OCI-LY1 (cell line): ENCODE results near the gene GNG12.

Experiments
- H2AFZ ChIP-seq: fragments of 200-600 bp; sonication (generic), shearing (Covaris generic); 2 replicates; pipeline ENCODE4 v1.6.0; 2014; ENCODE audit warnings: antibody characterized with exemption, mild to moderate bottlenecking, low read length
- H3F3A ChIP-seq: fragments of 200-600 bp; sonication (generic), shearing (Covaris generic); 2 replicates; pipeline ENCODE4 v1.6.0; 2014; ENCODE audit warnings: mild to moderate bottlenecking, antibody characterized with exemption, low read length, moderate library complexity; ENCODE audit not compliant: insufficient read depth
- H3K27ac ChIP-seq: fragments of 200-600 bp; sonication (generic); 2 replicates; pipeline ENCODE4 v1.5.1; 2014; ENCODE audit warnings: low read length, mixed run types, mild to moderate bottlenecking, low read depth; ENCODE audit not compliant: poor library complexity, severe bottlenecking
- H3K27me3 ChIP-seq: fragments of 200-600 bp; sonication (generic); 2 replicates; pipeline ENCODE4 v1.6.0; 2014; ENCODE audit warnings: antibody characterized with exemption, mild to moderate bottlenecking, low read length, moderate library complexity; ENCODE audit not compliant: insufficient read depth
- H3K36me3 ChIP-seq: fragments of 200-600 bp; sonication (generic); 2 replicates; pipeline ENCODE4 v1.6.1; 2014; ENCODE audit warnings: mild to moderate bottlenecking, antibody characterized with exemption, low read length, moderate library complexity, mixed read lengths; ENCODE audit not compliant: insufficient read depth
- H3K4me1 ChIP-seq: fragments of 200-600 bp; sonication (generic); 2 replicates; pipeline ENCODE4 v1.5.1; 2014; ENCODE audit warnings: mild to moderate bottlenecking, low read length, moderate library complexity; ENCODE audit not compliant: insufficient read depth, severe bottlenecking
- H3K4me2 ChIP-seq: fragments of 200-600 bp; sonication (generic), shearing (Covaris generic); 2 replicates; pipeline ENCODE4 v1.6.1; 2014; ENCODE audit warnings: low read length
- H3K4me3 ChIP-seq: fragments of 200-600 bp; sonication (generic); 2 replicates; pipeline ENCODE4 v1.5.1; 2014; ENCODE audit warnings: low read length, low read depth, mild to moderate bottlenecking, mixed read lengths; ENCODE audit not compliant: poor library complexity, severe bottlenecking
- H3K79me2 ChIP-seq: fragments of 200-600 bp; shearing (Covaris generic); 2 replicates; pipeline ENCODE4 v1.6.1; 2016; ENCODE audit warnings: mixed run types, low read length, mixed read lengths; ENCODE audit not compliant: insufficient read depth
- H3K9ac ChIP-seq: fragments of 200-600 bp; sonication (generic), shearing (Covaris generic); 2 replicates; pipeline ENCODE4 v1.6.1; 2014; ENCODE audit warnings: mild to moderate bottlenecking, low read length, mixed read lengths
- H3K9me2 ChIP-seq: fragments of 200-600 bp; sonication (generic), shearing (Covaris generic); 2 replicates; pipeline ENCODE4 v1.6.1; 2014; ENCODE audit warnings: low read depth, mild to moderate bottlenecking, low read length, mixed read lengths
- H3K9me3 ChIP-seq: fragments of 200-600 bp; shearing (Covaris generic); 2 replicates; pipeline ENCODE4 v1.6.1; 2014; ENCODE audit warnings: low read length, mixed read lengths
- H4K20me1 ChIP-seq: fragments of 200-600 bp; sonication (generic), shearing (Covaris generic); 2 replicates; pipeline ENCODE4 v1.6.0; 2016; ENCODE audit warnings: mild to moderate bottlenecking, low read length; ENCODE audit not compliant: insufficient read depth
- CTCF ChIP-seq: fragments of 200-600 bp; sonication (generic), shearing (Covaris generic); IDR thresholded peaks from 2 replicates; pipeline ENCODE4 v1.5.1; 2017; ENCODE audit warnings: mild to moderate bottlenecking, antibody characterized with exemption, low read length, moderate library complexity, mixed read lengths
- EZH2 ChIP-seq: fragments of 200-600 bp; sonication (generic), shearing (Covaris generic); IDR thresholded peaks from 2 replicates; pipeline ENCODE4 v1.8.0; 2017; ENCODE audit warnings: borderline replicate concordance, mixed run types, mild to moderate bottlenecking, antibody characterized with exemption, low read length, moderate library complexity, mixed read lengths

The GNG12 gene

DNA sequence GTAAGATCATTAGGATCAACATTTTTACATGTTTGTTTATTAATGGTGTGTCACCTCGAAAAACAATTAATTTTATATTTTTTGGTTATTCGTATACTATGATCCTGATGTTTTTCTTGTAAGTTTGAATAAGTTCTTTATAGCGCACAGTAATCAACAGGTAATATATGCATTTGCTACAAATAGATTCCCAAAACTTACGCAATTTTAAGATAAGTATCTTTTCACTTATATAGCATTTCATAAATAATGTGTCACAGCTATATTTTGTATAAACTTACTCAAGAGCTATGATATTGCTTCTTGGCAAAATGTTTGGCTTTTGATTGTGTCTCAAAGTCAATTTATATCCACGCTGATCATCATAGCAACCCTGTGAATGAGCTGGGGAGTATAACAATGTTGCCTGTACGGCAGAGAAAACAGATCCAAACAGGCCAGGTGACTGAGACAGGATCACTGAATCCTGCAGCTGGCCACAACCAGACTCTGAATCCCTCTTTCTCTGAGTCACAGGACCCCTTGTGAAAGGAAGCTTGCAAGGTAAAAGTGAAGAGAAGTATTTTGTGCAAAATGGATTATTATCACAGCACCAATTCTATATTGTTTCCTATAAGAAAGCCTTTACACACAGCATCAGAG lies 48.6 kb downstream of the GNG12 start:
- Histone ChIP-seq H3K4me2 (no peak overlapping the region), H3K9me3 (no peaks in the 10 kb centered on the region), H3K79me2 (no peaks in the 10 kb centered on the region), H3K27me3 (peaks cover 2% of the 10 kb centered on the region; the same call in 1 of the 2 replicates), H3K27ac (no peak overlapping the region), H2AFZ (no peak overlapping the region), H3K9ac (no peak overlapping the region), H3K9me2 (no peaks in the 10 kb centered on the region), H4K20me1 (no peaks in the 10 kb centered on the region), H3K36me3 (no peaks in the 10 kb centered on the region), H3F3A (no peaks in the 10 kb centered on the region), H3K4me1 (no peaks in the 10 kb centered on the region), H3K4me3 (no peak overlapping the region)
- TF ChIP-seq EZH2 = no peak
- TF ChIP-seq CTCF = no peak

DNA sequence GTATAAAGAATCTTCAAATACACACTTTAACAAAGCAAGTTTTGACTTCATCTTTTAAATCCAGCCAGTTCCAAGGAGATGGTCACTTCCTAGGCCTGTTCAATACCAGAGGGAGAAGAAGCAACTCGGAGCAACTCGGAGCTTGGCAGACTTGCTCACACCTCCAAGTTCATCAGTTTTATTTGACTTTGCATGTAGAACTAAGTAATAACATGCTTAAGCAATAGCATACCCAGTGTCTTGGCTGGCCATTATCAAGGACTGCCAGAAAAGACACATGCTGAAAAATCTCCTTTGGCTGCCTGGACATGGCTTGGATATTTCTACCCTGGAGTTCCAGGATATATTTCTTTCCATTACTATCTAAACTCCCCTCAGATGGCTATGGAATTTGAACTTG lies 52.6 kb downstream of the GNG12 start:
- Histone ChIP-seq H3K27ac (no peak overlapping the region), H3K4me3 (no peak overlapping the region), H4K20me1 (no peaks in the 10 kb centered on the region), H3K36me3 (no peaks in the 10 kb centered on the region), H3K4me2 (no peak overlapping the region), H3F3A (no peaks in the 10 kb centered on the region), H3K79me2 (no peaks in the 10 kb centered on the region), H3K9me2 (no peaks in the 10 kb centered on the region), H3K9me3 (no peaks in the 10 kb centered on the region), H2AFZ (no peak overlapping the region), H3K27me3 (no peaks in the 10 kb centered on the region), H3K4me1 (no peaks in the 10 kb centered on the region), H3K9ac (no peak overlapping the region)
- TF ChIP-seq EZH2 = no peak
- no peak for TF ChIP-seq CTCF

GRCh38 chr1:67777440-67777839 lies 55.8 kb downstream of the GNG12 start:
- no peaks in the 10 kb centered on the region for H4K20me1 ChIP-seq
- H3K4me2 ChIP-seq = no peak overlapping the region
- no peaks in the 10 kb centered on the region for H3K9me2 ChIP-seq
- H3K27me3 ChIP-seq = no peaks in the 10 kb centered on the region
- H2AFZ ChIP-seq = no peak overlapping the region
- H3K27ac ChIP-seq = no peak overlapping the region
- H3K79me2 ChIP-seq = no peaks in the 10 kb centered on the region
- no peaks in the 10 kb centered on the region for H3F3A ChIP-seq
- H3K9ac ChIP-seq = no peak overlapping the region
- no peak overlapping the region for H3K4me3 ChIP-seq
- TF ChIP-seq CTCF (no peak), EZH2 (no peak)
- no peaks in the 10 kb centered on the region for H3K36me3 ChIP-seq
- no peaks in the 10 kb centered on the region for H3K9me3 ChIP-seq
- no peaks in the 10 kb centered on the region for H3K4me1 ChIP-seq
